ENCODE measurements around the gene ZNF182. TPM values are rescaled to one million over a fixed set of nuclear protein-coding genes. Genes with fewer than 3 reads are reported as not detected.
"Not testable (repeated sequence)": the region's sequence is repeated elsewhere in the genome, so short reads cannot be mapped to it uniquely, and the experiment has no call there.

ZNF182 gene
- 10 to 100 TPM in 1 of 4 donors, 1 to 10 TPM in 3; 2.5 to 10.7 (median 6.6) TPM for total RNA-seq

- peak; percentile 85 to 97 (median 91) for DNase-seq
- peak within 1 kb of the TSS; percentile 38 to 60 (median 46) for H3K4me3 ChIP-seq
- H3K27me3 ChIP-seq = no peaks in the 10 kb centered on the region
- peak within 1 kb of the TSS; percentile 48 to 72 (median 60) for H3K27ac ChIP-seq
- no peaks in the 10 kb centered on the region for H3K36me3 ChIP-seq
- H3K4me1 ChIP-seq = no peaks in the 10 kb centered on the region
- TF ChIP-seq CTCF (IDR thresholded peaks at IDR 0.05) (no peak), POLR2A (IDR thresholded peaks at IDR 0.05) (peak; percentile 25 to 32)
- H3K9me3 ChIP-seq = no peaks in the 10 kb centered on the region
These were observed at the start of gene ZNF182 for GRCh38 chrX:48003758-48004457. Gene ZNF182, minus strand, starts transcription at chrX:48003989. Its CDS starts 1,380 bp downstream, at chrX:48002609.

GRCh38 chrX:48046846-48047245 lies 43.1 kb upstream of the ZNF182 start:
- DNase-seq = no peak
- Histone ChIP-seq H3K4me3 (no peak overlapping the region), H3K27ac (no peak overlapping the region), H3K9me3 (no peaks in the 10 kb centered on the region), H3K36me3 (no peaks in the 10 kb centered on the region), H3K27me3 (no peaks in the 10 kb centered on the region), H3K4me1 (no peaks in the 10 kb centered on the region)
- TF ChIP-seq CTCF (IDR thresholded peaks at IDR 0.05) (no peak), POLR2A (IDR thresholded peaks at IDR 0.05) (no peak)

- no peak for DNase-seq
- no peak overlapping the region for H3K27ac ChIP-seq
These were observed 41.9 kb upstream of the ZNF182 start for GRCh38 chrX:48045410-48046311.

GRCh38 chrX:48043056-48043455 lies 39.3 kb upstream of the ZNF182 start:
- H3K9me3 ChIP-seq = no peaks in the 10 kb centered on the region
- no peak for TF ChIP-seq POLR2A (IDR thresholded peaks at IDR 0.05)
- TF ChIP-seq CTCF (IDR thresholded peaks at IDR 0.05) = no peak
- H3K4me3 ChIP-seq = no peak overlapping the region
- no peaks in the 10 kb centered on the region for H3K36me3 ChIP-seq
- no peak overlapping the region for H3K27ac ChIP-seq
- H3K27me3 ChIP-seq = no peaks in the 10 kb centered on the region
- DNase-seq = no peak
- no peaks in the 10 kb centered on the region for H3K4me1 ChIP-seq

More at GRCh38 chrX:48045410-48046311, 41.9 kb upstream of the ZNF182 start:
- H3K27me3 ChIP-seq = no peaks in the 10 kb centered on the region
- no peaks in the 10 kb centered on the region for H3K4me1 ChIP-seq
- no peak overlapping the region for H3K4me3 ChIP-seq
- no peaks in the 10 kb centered on the region for H3K36me3 ChIP-seq
- no peaks in the 10 kb centered on the region for H3K9me3 ChIP-seq
- TF ChIP-seq POLR2A (IDR thresholded peaks at IDR 0.05) (no peak), CTCF (IDR thresholded peaks at IDR 0.05) (no peak)

- H3K4me1 ChIP-seq = no peaks in the 10 kb centered on the region
- no peak for DNase-seq
- no peaks in the 10 kb centered on the region for H3K9me3 ChIP-seq
- H3K27ac ChIP-seq = no peak overlapping the region
- H3K4me3 ChIP-seq = no peak overlapping the region
- H3K27me3 ChIP-seq = no peaks in the 10 kb centered on the region
- no peaks in the 10 kb centered on the region for H3K36me3 ChIP-seq
- TF ChIP-seq POLR2A (IDR thresholded peaks at IDR 0.05) (no peak), CTCF (IDR thresholded peaks at IDR 0.05) (no peak)
These were observed 32.1 kb upstream of the ZNF182 start for GRCh38 chrX:48035891-48036290.

- H3K36me3 ChIP-seq, H3K27ac ChIP-seq, H3K9me3 ChIP-seq, H3K4me3 ChIP-seq, DNase-seq, H3K27me3 ChIP-seq, H3K4me1 ChIP-seq: not testable (repeated sequence)
These were observed 26.9 kb upstream of the ZNF182 start for GRCh38 chrX:48030641-48031173.
